ENCODE results near the gene GRK7. TPM values are rescaled to one million over a fixed set of nuclear protein-coding genes. Genes with fewer than 3 reads are reported as not detected.

Gene GRK7
- total and polyA plus RNA-seq, 7 donors = under 0.01 to 0.06 TPM; not detected in 5

GRCh38 chr3:141789281-141789680, 26.1 kb downstream of the GRK7 start:
- no peaks in the 10 kb centered on the region for H3K9me3 ChIP-seq
- no peak overlapping the region for H3K4me3 ChIP-seq
- H3K27me3 ChIP-seq = no peaks in the 10 kb centered on the region
- no peaks in the 10 kb centered on the region for H3K36me3 ChIP-seq
- intact Hi-C loops (cut with DNase I) = no loop called here
- WGBS, 2 donors = 91 to 94% methylated on average over 7 of the region's 7 CpGs
- no peaks in the 10 kb centered on the region for H3K4me1 ChIP-seq
- DNase-seq = no peak
- no peak overlapping the region for H3K27ac ChIP-seq
- TF ChIP-seq CTCF (IDR thresholded peaks at IDR 0.05) = no peak

GRCh38 chr3:141790171-141790570, 27.0 kb downstream of the GRK7 start:
- DNase-seq = no peak
- Histone ChIP-seq H3K4me1 (no peaks in the 10 kb centered on the region), H3K4me3 (no peak overlapping the region), H3K27ac (no peak overlapping the region), H3K36me3 (no peaks in the 10 kb centered on the region), H3K9me3 (no peaks in the 10 kb centered on the region), H3K27me3 (no peaks in the 10 kb centered on the region)
- 85 to 92% methylated on average over 4 of the region's 4 CpGs for WGBS, 2 donors
- no peak for TF ChIP-seq EP300 (IDR thresholded peaks at IDR 0.05)
- TF ChIP-seq POLR2A (IDR thresholded peaks at IDR 0.05) = no peak
- TF ChIP-seq CTCF (IDR thresholded peaks at IDR 0.05) = no peak
- TF ChIP-seq POLR2AphosphoS5 (IDR thresholded peaks at IDR 0.05) = no peak
- intact Hi-C loops (cut with DNase I) = no loop called here

- Histone ChIP-seq H3K4me3 (no peak overlapping the region), H3K36me3 (no peaks in the 10 kb centered on the region), H3K27me3 (no peaks in the 10 kb centered on the region), H3K4me1 (peaks cover 0 to 20% (median 19%) of the 10 kb centered on the region in 4 donors), H3K9me3 (no peaks in the 10 kb centered on the region), H3K27ac (no peak overlapping the region)
- WGBS, 2 donors = 98 to 100% methylated on average over 1 of the region's 1 CpG
- no peak for DNase-seq
- TF ChIP-seq EP300 (IDR thresholded peaks at IDR 0.05) (no peak), POLR2A (IDR thresholded peaks at IDR 0.05) (no peak), CTCF (IDR thresholded peaks at IDR 0.05) (no peak), POLR2AphosphoS5 (IDR thresholded peaks at IDR 0.05) (no peak)
- intact Hi-C loops (cut with DNase I) = no loop called here
These were observed 29.3 kb downstream of the GRK7 start for GRCh38 chr3:141792495-141792894.

- TF ChIP-seq POLR2AphosphoS5 (IDR thresholded peaks at IDR 0.05) = no peak
- no peak for TF ChIP-seq CTCF (IDR thresholded peaks at IDR 0.05)
- TF ChIP-seq EP300 (IDR thresholded peaks at IDR 0.05) = no peak
- TF ChIP-seq POLR2A (IDR thresholded peaks at IDR 0.05) = no peak
- intact Hi-C loops (cut with DNase I) = no loop called here
- H3K27ac ChIP-seq = no peak overlapping the region
These were observed 30.5 kb downstream of the GRK7 start for GRCh38 chr3:141793476-141794260.

More at GRCh38 chr3:141793476-141794260, 30.5 kb downstream of the GRK7 start:
- no peak overlapping the region for H3K4me3 ChIP-seq
- 95 to 96% methylated on average over 8 of the region's 8 CpGs for WGBS, 2 donors
- peaks cover 0 to 32% (median 31%) of the 10 kb centered on the region in 4 donors for H3K4me1 ChIP-seq
- H3K27me3 ChIP-seq = no peaks in the 10 kb centered on the region
- H3K36me3 ChIP-seq = no peaks in the 10 kb centered on the region
- H3K9me3 ChIP-seq = no peaks in the 10 kb centered on the region
- no peak for DNase-seq
